CD14-positive monocyte (primary cell): Measurements from ENCODE around the gene DNAJC16. TPM values are rescaled to one million over a fixed set of nuclear protein-coding genes. Genes with fewer than 3 reads are reported as not detected.

Experiments used
- DNase-seq, 3 donors: peaks; one replicate each; pipeline ENCODE4 v3.0.0-alpha.2; 2011 to 2022
- H2AFZ ChIP-seq: 2 replicates; pipeline ENCODE4 v1.6.0; 2012; ENCODE audit warnings: mild to moderate bottlenecking, low read depth, low read length, inconsistent platforms; ENCODE audit not compliant: insufficient read depth, poor library complexity, severe bottlenecking
- H3K27ac ChIP-seq, 2 donors: 1 replicate in 1 of 2; 2 replicates in 1 of 2; pipeline ENCODE4 v1.5.1; 2012 to 2013; ENCODE audit warnings: low read length in 2 of 2, control low read depth in 1 of 2, inconsistent platforms in 1 of 2, low read depth in 1 of 2, mild to moderate bottlenecking in 1 of 2
- H3K27me3 ChIP-seq, 2 donors: one replicate each; pipeline versions ENCODE4 v1.6.0 to v1.6.1; 2011 to 2013; ENCODE audit warnings: low read length in 2 of 2; ENCODE audit not compliant: control insufficient read depth in 2 of 2, insufficient read depth in 2 of 2
- H3K36me3 ChIP-seq, 2 donors: replicated peaks in 1 of 2; 1 replicate in 1 of 2; 2 replicates in 1 of 2; pipeline versions ENCODE4 v1.5.1 to v1.6.1; 2012 to 2013; ENCODE audit warnings: low read length in 2 of 2, control low read depth in 1 of 2, inconsistent platforms in 1 of 2, mild to moderate bottlenecking in 1 of 2; ENCODE audit not compliant: insufficient read depth in 2 of 2, control insufficient read depth in 1 of 2
- H3K4me1 ChIP-seq, 2 donors: 1 replicate in 1 of 2; 2 replicates in 1 of 2; pipeline versions ENCODE4 v1.5.1 to v1.6.1; 2012 to 2013; ENCODE audit warnings: low read length in 2 of 2, control low read depth in 1 of 2, inconsistent platforms in 1 of 2, mild to moderate bottlenecking in 1 of 2, moderate library complexity in 1 of 2; ENCODE audit not compliant: insufficient read depth in 2 of 2, control insufficient read depth in 1 of 2
- H3K4me2 ChIP-seq: replicated peaks from 2 replicates; pipeline ENCODE3; 2012; ENCODE audit warnings: low read length, moderate library complexity, mild to moderate bottlenecking; ENCODE audit not compliant: poor library complexity, severe bottlenecking; ENCODE audit errors: extremely low read depth
- H3K4me3 ChIP-seq, 3 experiments: fragments of 200-600 bp in 1 of 3; sonication (generic) in 1 of 3; replicated peaks in 1 of 3; 1 replicate in 2 of 3; 2 replicates in 1 of 3; pipeline ENCODE4 v1.5.1; 2011 to 2013; ENCODE audit warnings: low read length in 3 of 3, mild to moderate bottlenecking in 3 of 3, control low read depth in 2 of 3, low read depth in 2 of 3, inconsistent platforms in 1 of 3, moderate library complexity in 1 of 3
- H3K79me2 ChIP-seq: 2 replicates; pipeline ENCODE4 v1.6.0; 2012; ENCODE audit warnings: mild to moderate bottlenecking, control low read depth, inconsistent platforms, low read length, moderate library complexity; ENCODE audit not compliant: insufficient read depth
- H3K9ac ChIP-seq: 2 replicates; pipeline ENCODE4 v1.6.0; 2017; ENCODE audit warnings: low read length, mild to moderate bottlenecking; ENCODE audit not compliant: insufficient read depth, poor library complexity, severe bottlenecking
- H3K9me3 ChIP-seq, 2 donors: replicated peaks in 1 of 2; 1 replicate in 1 of 2; 2 replicates in 1 of 2; pipeline versions ENCODE4 v1.5.1 to v1.6.1; 2012 to 2013; ENCODE audit warnings: low read length in 2 of 2, control low read depth in 1 of 2; ENCODE audit not compliant: control insufficient read depth in 1 of 2, insufficient read depth in 1 of 2
- H4K20me1 ChIP-seq: 2 replicates; pipeline ENCODE4 v1.6.0; 2012; ENCODE audit warnings: mild to moderate bottlenecking, low read length, control low read depth, moderate library complexity; ENCODE audit not compliant: insufficient read depth
- H3K27ac Mint-ChIP-seq, 7 donors: one replicate each; pipeline ENCODE4 v1.8.0; 2020; ENCODE audit warnings: mild to moderate bottlenecking in 7 of 7, mixed read lengths in 7 of 7, moderate library complexity in 6 of 7, inconsistent platforms in 2 of 7
- H3K27me3 Mint-ChIP-seq, 3 donors: one replicate each; pipeline ENCODE4 v1.8.0; 2021 to 2022; ENCODE audit warnings: low read depth in 3 of 3, mild to moderate bottlenecking in 3 of 3, mixed read lengths in 3 of 3, moderate library complexity in 3 of 3, inconsistent platforms in 1 of 3
- H3K36me3 Mint-ChIP-seq, 2 donors: one replicate each; pipeline ENCODE4 v1.8.0; 2020; ENCODE audit warnings: mixed read lengths in 2 of 2, inconsistent platforms in 1 of 2, mild to moderate bottlenecking in 1 of 2
- H3K4me1 Mint-ChIP-seq: one replicate; pipeline ENCODE4 v1.8.0; 2020; ENCODE audit warnings: mild to moderate bottlenecking, mixed read lengths
- H3K4me3 Mint-ChIP-seq, 2 donors: one replicate each; pipeline ENCODE4 v1.8.0; 2020; ENCODE audit warnings: mild to moderate bottlenecking in 2 of 2, mixed read lengths in 2 of 2, moderate library complexity in 1 of 2
- H3K9me3 Mint-ChIP-seq, 7 donors: one replicate each; pipeline ENCODE4 v1.8.0; 2020 to 2022; ENCODE audit warnings: mixed read lengths in 7 of 7, mild to moderate bottlenecking in 6 of 7, moderate library complexity in 6 of 7, inconsistent platforms in 2 of 7
- WGBS: methylation state at CpG from one replicate; pipeline ENCODE4 v1.1.5; 2013; ENCODE audit warnings: missing lambda C conversion rate; ENCODE audit not compliant: insufficient coverage; 5-methylcytosine and 5-hydroxymethylcytosine counted together
- intact Hi-C, 2 donors: fragments of 100-400 bp; cut with micrococcal nuclease; formaldehyde crosslinking; loops; one replicate each; pipeline versions ENCODE4 v1.15.0 to v1.15.1; 2023
- polyA plus RNA-seq, 3 donors: library from polyadenylated mRNA; depleted of rRNA in 1 of 3; unstranded in 2 of 3; stranded (reverse) in 1 of 3; fragments of 300-500 nt in 2 of 3; fragments of >200 nt in 1 of 3; fragmentation: Illumina TruSeq in 2 of 3; gene quantifications; 1 replicate in 2 of 3; 2 replicates in 1 of 3; pipeline ENCODE4 v1.2.3, GENCODE V29; 2012 to 2021
- TF ChIP-seq, protein P1 (sequence below): fragments of 200-600 bp; IDR thresholded peaks from one replicate; pipeline ENCODE4 v1.8.0; 2022; ENCODE audit warnings: antibody characterized with exemption, mild to moderate bottlenecking

DNAJC16 gene
- polyA plus RNA-seq, 3 donors: 5.4 to 7.8 (median 6.3) TPM

DNA sequence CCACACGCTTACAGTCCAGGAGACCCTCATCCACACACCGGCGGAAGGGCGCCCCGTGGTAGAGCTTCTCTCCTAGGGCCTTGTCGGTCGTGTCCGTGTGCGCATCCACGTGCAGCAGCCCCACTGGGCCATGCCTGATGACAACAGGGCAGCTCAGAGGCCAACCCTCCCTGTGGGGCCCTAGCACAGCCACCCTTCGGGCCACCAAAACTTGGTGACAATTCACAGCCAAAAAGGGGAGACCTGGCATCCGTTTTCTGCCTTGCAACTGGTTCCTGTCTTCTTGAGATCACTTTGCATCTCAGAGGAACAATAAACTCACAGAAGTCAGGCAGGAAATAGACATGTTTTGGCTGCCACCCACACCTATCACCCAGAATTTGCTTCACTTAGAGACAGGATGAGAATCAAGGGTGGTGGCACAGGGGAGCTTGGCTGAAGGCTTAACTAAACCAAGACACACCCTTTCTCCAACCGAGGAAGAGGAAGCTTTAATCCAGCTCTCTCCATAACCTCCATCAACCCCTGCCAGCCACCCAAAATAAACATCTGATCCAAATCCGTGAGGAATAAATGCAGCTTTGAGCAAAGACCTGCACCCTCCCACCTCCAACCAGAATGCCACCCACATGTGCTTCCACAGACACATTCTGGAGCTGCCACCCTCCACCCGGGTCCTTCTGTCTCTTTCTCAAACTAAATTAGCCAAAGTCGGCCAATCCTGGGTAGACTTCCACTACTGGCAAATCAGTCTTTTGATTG is 52.5 kb downstream of the DNAJC16 start:
- TF ChIP-seq, protein P1, sequence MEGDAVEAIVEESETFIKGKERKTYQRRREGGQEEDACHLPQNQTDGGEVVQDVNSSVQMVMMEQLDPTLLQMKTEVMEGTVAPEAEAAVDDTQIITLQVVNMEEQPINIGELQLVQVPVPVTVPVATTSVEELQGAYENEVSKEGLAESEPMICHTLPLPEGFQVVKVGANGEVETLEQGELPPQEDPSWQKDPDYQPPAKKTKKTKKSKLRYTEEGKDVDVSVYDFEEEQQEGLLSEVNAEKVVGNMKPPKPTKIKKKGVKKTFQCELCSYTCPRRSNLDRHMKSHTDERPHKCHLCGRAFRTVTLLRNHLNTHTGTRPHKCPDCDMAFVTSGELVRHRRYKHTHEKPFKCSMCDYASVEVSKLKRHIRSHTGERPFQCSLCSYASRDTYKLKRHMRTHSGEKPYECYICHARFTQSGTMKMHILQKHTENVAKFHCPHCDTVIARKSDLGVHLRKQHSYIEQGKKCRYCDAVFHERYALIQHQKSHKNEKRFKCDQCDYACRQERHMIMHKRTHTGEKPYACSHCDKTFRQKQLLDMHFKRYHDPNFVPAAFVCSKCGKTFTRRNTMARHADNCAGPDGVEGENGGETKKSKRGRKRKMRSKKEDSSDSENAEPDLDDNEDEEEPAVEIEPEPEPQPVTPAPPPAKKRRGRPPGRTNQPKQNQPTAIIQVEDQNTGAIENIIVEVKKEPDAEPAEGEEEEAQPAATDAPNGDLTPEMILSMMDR: no peak
- WGBS: 90% methylated on average over 11 of the region's 16 CpGs

DNA sequence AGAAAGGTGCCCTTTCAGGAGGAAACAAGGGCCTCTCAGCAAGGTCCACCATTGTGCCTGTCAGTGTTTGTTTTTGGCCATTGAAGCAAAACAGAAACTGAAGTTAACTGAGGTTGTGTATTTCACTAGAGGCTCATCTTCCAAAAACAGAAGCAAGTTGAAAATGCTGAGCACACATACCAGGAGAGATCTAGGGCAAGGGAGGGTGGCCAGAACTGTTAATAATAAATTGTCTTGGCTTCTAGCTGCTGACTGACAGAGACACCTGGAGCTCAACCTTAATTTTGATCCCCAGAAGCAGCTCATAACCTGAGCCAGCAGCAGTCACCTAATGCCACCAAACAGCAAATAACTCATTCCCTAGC is 53.0 kb downstream of the DNAJC16 start:
- H4K20me1 ChIP-seq: no peaks in the 10 kb centered on the region
- H3K4me3 ChIP-seq: no peak overlapping the region
- no peak for DNase-seq
- Mint-ChIP-seq H3K9me3 (no peaks in the 10 kb centered on the region), H3K4me3 (no peak overlapping the region), H3K27ac (peak overlapping the region in 3 of 7 donors; percentile 8 to 48 (median 48)), H3K27me3 (peaks cover 7 to 9% (median 8%) of the 10 kb centered on the region in 3 donors), H3K36me3 (peaks cover 3% of the 10 kb centered on the region in 2 donors), H3K4me1 (peaks cover 12% of the 10 kb centered on the region)
- H3K4me2 ChIP-seq: no peak overlapping the region
- H3K79me2 ChIP-seq: no peaks in the 10 kb centered on the region
- H3K36me3 ChIP-seq: peaks cover 0 to 5% of the 10 kb centered on the region in 2 donors
- TF ChIP-seq, protein P1: no peak
- H3K9ac ChIP-seq: no peak overlapping the region
- H3K9me3 ChIP-seq: no peaks in the 10 kb centered on the region
- peaks cover 5 to 6% of the 10 kb centered on the region in 2 donors for H3K4me1 ChIP-seq
- peak overlapping the region in 1 of 2 donors; percentile 45 for H3K27ac ChIP-seq
- no peak overlapping the region for H2AFZ ChIP-seq
- intact Hi-C loops: no loop called here
- H3K27me3 ChIP-seq: peaks cover 0 to 4% of the 10 kb centered on the region in 2 donors

More for the DNA sequence above, 52.5 kb downstream of the DNAJC16 start:
- Histone ChIP-seq H3K4me3 (no peak overlapping the region), H4K20me1 (no peaks in the 10 kb centered on the region), H3K27ac (peak overlapping the region in 1 of 2 donors; percentile 45), H3K4me1 (peaks cover 0 to under 1% of the 10 kb centered on the region in 2 donors), H3K79me2 (no peaks in the 10 kb centered on the region), H3K27me3 (no peaks in the 10 kb centered on the region), H3K4me2 (no peak overlapping the region), H2AFZ (no peak overlapping the region), H3K9ac (no peak overlapping the region), H3K9me3 (no peaks in the 10 kb centered on the region), H3K36me3 (peaks cover 0 to 7% of the 10 kb centered on the region in 2 donors)
- H3K36me3 Mint-ChIP-seq: peaks cover 5 to 6% of the 10 kb centered on the region in 2 donors
- H3K27ac Mint-ChIP-seq: peak overlapping the region in 3 of 7 donors; percentile 8 to 48 (median 27)
- H3K4me3 Mint-ChIP-seq: no peak overlapping the region
- intact Hi-C loops: no loop called here
- H3K4me1 Mint-ChIP-seq: peaks cover 8% of the 10 kb centered on the region
- peaks cover 3 to 4% (median 3%) of the 10 kb centered on the region in 3 donors for H3K27me3 Mint-ChIP-seq
- DNase-seq: no peak
- no peaks in the 10 kb centered on the region for H3K9me3 Mint-ChIP-seq
